Adrenal gland (tissue), 19 donors: ENCODE results near the gene PEX6. TPM values are rescaled to one million over a fixed set of nuclear protein-coding genes. Genes with fewer than 3 reads are reported as not detected.
A peak's percentile ranks its signal among the peaks of the same experiment; 100 is the strongest.

Source experiments
- DNase-seq, 7 donors: peaks; one replicate each; pipeline ENCODE4 v3.0.0-alpha.2; 2019 to 2020
- H3K27ac ChIP-seq, 5 donors: fragments of 200-600 bp; sonication (generic) in 4 of 5; 1 replicate in 3 of 5; 2 replicates in 2 of 5; pipeline versions ENCODE4 v1.5.1 to v1.8.0; 2016 to 2020; ENCODE audit warnings: mild to moderate bottlenecking in 1 of 5
- H3K27me3 ChIP-seq: fragments of 200-600 bp; 2 replicates; pipeline ENCODE4 v1.8.0; 2021
- H3K36me3 ChIP-seq, 2 donors: fragments of 200-600 bp; replicated peaks in 1 of 2; 1 replicate in 1 of 2; 2 replicates in 1 of 2; pipeline versions ENCODE4 v1.5.1 to v1.8.0; 2018 to 2022
- H3K4me1 ChIP-seq, 2 donors: fragments of 200-600 bp; replicated peaks in 1 of 2; 1 replicate in 1 of 2; 2 replicates in 1 of 2; pipeline versions ENCODE4 v1.5.1 to v1.8.0; 2018 to 2021
- H3K4me3 ChIP-seq, 4 donors: fragments of 200-600 bp; sonication (generic) in 3 of 4; one replicate each; pipeline ENCODE4 v1.5.1; 2016 to 2018
- H3K9me3 ChIP-seq, 3 donors: fragments of 200-600 bp; sonication (generic) in 1 of 3; replicated peaks in 1 of 3; 1 replicate in 2 of 3; 2 replicates in 1 of 3; pipeline versions ENCODE4 v1.5.1 to v1.8.0; 2016 to 2021
- CTCF ChIP-seq, 6 experiments: fragments of 450-650 bp in 4 of 6; fragments of 200-600 bp in 2 of 6; sonication (generic) in 1 of 6; IDR thresholded peaks; 1 replicate in 5 of 6; 2 replicates in 1 of 6; pipeline versions ENCODE4 v1.5.1 to v1.8.0; 2016 to 2021; ENCODE audit warnings: antibody characterized with exemption in 6 of 6, mild to moderate bottlenecking in 2 of 6, moderate library complexity in 1 of 6
- POLR2A ChIP-seq, 2 donors: fragments of 450-650 bp; IDR thresholded peaks; one replicate each; pipeline ENCODE4 v1.6.1; 2017; ENCODE audit warnings: antibody characterized with exemption in 2 of 2, mild to moderate bottlenecking in 2 of 2, moderate library complexity in 1 of 2
- WGBS, 4 donors: extraction: QIAGEN DNeasy Blood & Tissue Kit in 2 of 4; methylation state at CpG; one replicate each; pipeline versions ENCODE4 v1.1.5 to v1.1.7; 2013 to 2017; 5-methylcytosine and 5-hydroxymethylcytosine counted together
- intact Hi-C, 2 donors: fragments of 100-400 bp; cut with DNase I; formaldehyde crosslinking; loops; one replicate each; pipeline versions ENCODE4 v1.14.1 to v1.15.0; 2022 to 2023
- long read RNA-seq, 10 donors: library from polyadenylated mRNA in 3 of 10; unstranded in 2 of 10; stranded (forward) in 1 of 10; transcript quantifications; one replicate each; pipeline ENCODE4 v2.0.0 and lab custom pipeline, GENCODE V29; 2021 to 2026
- polyA plus RNA-seq, 3 donors: library from polyadenylated mRNA; stranded (reverse); fragments of 200-250 nt in 2 of 3; fragments of 350-450 nt in 1 of 3; fragmentation: Illumina TruSeq in 1 of 3; extraction: RNeasy Lipid Tissue Mini Kit (QIAGEN cat#74804) in 1 of 3; gene quantifications; one replicate each; pipeline ENCODE4 v1.2.3, GENCODE V29; 2013 to 2014
- total RNA-seq, 9 donors: library from RNA; depleted of rRNA in 4 of 9; stranded (reverse); fragments of >200 nt in 4 of 9; fragments of 120-200 nt in 1 of 9; fragmentation: NEBNext Ultra II Directional in 1 of 9; extraction: Animal tissue kit (Norgen Biotek cat#: 25700) in 1 of 9; gene quantifications; one replicate each; pipeline versions ENCODE4 v1.1.0 to v1.2.4, GENCODE V29; 2013 to 2023
- donor health status: healthy with polysubstance abuse.
- donor health status: Bipolar disorder and iron deficiency.
- donor health status: DM: yes; HTN: yes; CAD: no.
- donor health status: DM: no; HTN: no; CAD: no.
- donor health status: DM: no; HTN: no; CAD: no.
- donor health status: DM: yes; HTN: yes; CAD: no.

Gene PEX6
- total RNA-seq (10 to 100 TPM; 21.0 to 63.9 (median 34.3) TPM), polyA plus RNA-seq (10 to 100 TPM in 2 of 3 donors, 1 to 10 TPM in 1; 7.4 to 41.7 (median 22.7) TPM)
- long read RNA-seq, donor 1, partial matches to known transcripts = 0 of 3 reads
- long read RNA-seq, donor 1, other reads (novel, unspliced or antisense) = 0 of 3 reads
- long read RNA-seq, donor 2, transcript PEX6-202 (17 exons, 3,478 nt) = major isoform, 5 of 11 reads
- long read RNA-seq, donor 2, partial matches to known transcripts = 6 of 11 reads
- long read RNA-seq, donor 2, other reads (novel, unspliced or antisense) = 0 of 11 reads
- long read RNA-seq, donor 3, partial matches to known transcripts = 0 of 2 reads
- long read RNA-seq, donor 3, other reads (novel, unspliced or antisense) = 0 of 2 reads
- long read RNA-seq, donor 4 = 0 reads
- long read RNA-seq, donor 5, transcript PEX6-202 (17 exons, 3,478 nt) = major isoform, 98 of 126 reads
- long read RNA-seq, donor 5, partial matches to known transcripts = 9 of 126 reads
- long read RNA-seq, donor 5, other reads (novel, unspliced or antisense) = 19 of 126 reads
- long read RNA-seq, donor 6, partial matches to known transcripts = 5 of 8 reads
- long read RNA-seq, donor 6, other reads (novel, unspliced or antisense) = 3 of 8 reads
- long read RNA-seq, donor 7, partial matches to known transcripts = 0 of 2 reads
- long read RNA-seq, donor 7, other reads (novel, unspliced or antisense) = 0 of 2 reads
- long read RNA-seq, donor 8, transcript PEX6-202 (17 exons, 3,478 nt) = major isoform, 5 of 309 reads
- long read RNA-seq, donor 8, partial matches to known transcripts = 304 of 309 reads
- long read RNA-seq, donor 8, other reads (novel, unspliced or antisense) = 0 of 309 reads
- long read RNA-seq, donor 9, partial matches to known transcripts = 0 of 3 reads
- long read RNA-seq, donor 9, other reads (novel, unspliced or antisense) = 0 of 3 reads
- long read RNA-seq, donor 10, partial matches to known transcripts = 0 of 1 reads
- long read RNA-seq, donor 10, other reads (novel, unspliced or antisense) = 0 of 1 reads

- Histone ChIP-seq H3K27me3 (no peaks in the 10 kb centered on the region), H3K9me3 (no peaks in the 10 kb centered on the region), H3K36me3 (no peaks in the 10 kb centered on the region), H3K4me1 (peaks cover 20 to 33% of the 10 kb centered on the region in 2 donors), H3K4me3 (peak within 1 kb of the TSS; percentile 66 to 100 (median 82)), H3K27ac (peak within 1 kb of the TSS; percentile 90 to 96 (median 94))
- intact Hi-C loops = no loop called here
- peak; percentile 47 to 55 for TF ChIP-seq POLR2A (IDR thresholded peaks at IDR 0.05)
- no peak for TF ChIP-seq CTCF (IDR thresholded peaks at IDR 0.05)
- DNase-seq = peak; percentile 81 to 97 (median 89)
- WGBS, 4 donors = 0 to 1% (median 0%) methylated on average over 7 to 59 of the region's 59 CpGs
Observed at GRCh38 chr6:42978839-42979522, at the start of gene PEX6. Gene PEX6 (minus strand): TSS chr6:42979181. CDS start chr6:42979150, 31 bp downstream.

- no peak for TF ChIP-seq CTCF (IDR thresholded peaks at IDR 0.05)
- no peak for TF ChIP-seq POLR2A (IDR thresholded peaks at IDR 0.05)
- no peaks in the 10 kb centered on the region for H3K9me3 ChIP-seq
- intact Hi-C loops = no loop called here
- H3K4me1 ChIP-seq = peaks cover 4 to 21% of the 10 kb centered on the region in 2 donors
- no peak overlapping the region for H3K27ac ChIP-seq
- WGBS, 4 donors = 85 to 96% (median 94%) methylated on average over 5 of the region's 5 CpGs
- H3K36me3 ChIP-seq = peaks cover 0 to 62% of the 10 kb centered on the region in 2 donors
- H3K4me3 ChIP-seq = no peak overlapping the region
- DNase-seq = no peak
- no peaks in the 10 kb centered on the region for H3K27me3 ChIP-seq
Observed at GRCh38 chr6:43026365-43026764, 47.4 kb upstream of the PEX6 start.

- no peak for DNase-seq
- TF ChIP-seq POLR2A (IDR thresholded peaks at IDR 0.05) = no peak
- no peak for TF ChIP-seq CTCF (IDR thresholded peaks at IDR 0.05)
- Histone ChIP-seq H3K9me3 (no peaks in the 10 kb centered on the region), H3K27me3 (no peaks in the 10 kb centered on the region), H3K27ac (no peak overlapping the region), H3K36me3 (peaks cover 0 to 56% of the 10 kb centered on the region in 2 donors), H3K4me3 (no peak overlapping the region), H3K4me1 (peaks cover 10 to 28% of the 10 kb centered on the region in 2 donors)
- 84 to 100% (median 95%) methylated on average over 2 of the region's 2 CpGs for WGBS, 4 donors
- intact Hi-C loops = no loop called here
Observed at GRCh38 chr6:43024436-43024835, 45.5 kb upstream of the PEX6 start.
